Stimulated activated CD4-positive, alpha-beta T cell treated with anti-CD3 and anti-CD28 coated beads, Interleukin-4, amount 100 ng/mL, for 4 hours (primary cell): ENCODE results near the gene CLDND1.
"Not testable (repeated sequence)": the region's sequence is repeated elsewhere in the genome, so short reads cannot be mapped to it uniquely, and the experiment has no call there.

Source experiments
- DNase-seq, 2 experiments: peaks; one replicate each; pipeline ENCODE4 v3.0.0-alpha.2; 2020

The CLDND1 gene

DNA sequence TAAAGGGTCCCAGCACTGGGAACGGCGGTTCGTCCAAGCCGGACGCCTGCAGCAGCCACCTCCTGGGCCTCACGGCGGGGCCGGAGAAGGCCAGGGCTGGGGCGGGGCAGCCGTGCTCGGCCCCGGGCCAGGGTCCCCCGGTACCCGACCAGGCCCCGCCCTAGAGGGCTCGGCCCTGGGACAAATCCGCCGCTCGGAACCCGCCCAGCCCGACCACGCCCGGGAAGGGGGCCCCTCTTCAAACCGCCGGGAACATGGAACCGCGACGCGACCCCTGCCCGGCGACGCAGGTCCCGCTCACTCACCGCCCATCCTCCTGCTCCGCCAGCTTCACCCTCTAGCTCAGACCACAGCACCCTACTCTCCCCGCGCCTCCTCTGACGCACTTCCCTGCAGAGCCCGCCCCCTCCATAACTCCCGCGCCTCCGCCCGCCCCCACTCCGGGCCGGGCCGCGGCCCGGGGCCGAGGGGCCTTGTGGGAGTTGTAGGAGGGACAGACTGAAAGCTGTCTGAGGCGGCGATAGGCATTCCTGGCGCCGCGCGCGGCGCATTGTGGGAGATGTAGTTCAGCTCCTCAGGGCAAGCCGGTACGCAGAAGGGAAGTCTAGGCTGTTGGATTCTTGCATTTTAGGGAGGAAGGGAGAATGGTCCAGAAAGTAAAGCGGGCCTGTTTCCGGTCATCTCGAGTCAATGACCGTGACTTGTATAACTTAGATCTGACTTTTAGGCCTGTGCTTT lies at the start of gene CLDND1:
TSS of gene CLDND1 (minus strand) at position 359 of the 738 bp plus-strand sequence. CDS start 1,478 bp downstream, outside the sequence.
- peak; percentile 93 to 96 for DNase-seq

DNA sequence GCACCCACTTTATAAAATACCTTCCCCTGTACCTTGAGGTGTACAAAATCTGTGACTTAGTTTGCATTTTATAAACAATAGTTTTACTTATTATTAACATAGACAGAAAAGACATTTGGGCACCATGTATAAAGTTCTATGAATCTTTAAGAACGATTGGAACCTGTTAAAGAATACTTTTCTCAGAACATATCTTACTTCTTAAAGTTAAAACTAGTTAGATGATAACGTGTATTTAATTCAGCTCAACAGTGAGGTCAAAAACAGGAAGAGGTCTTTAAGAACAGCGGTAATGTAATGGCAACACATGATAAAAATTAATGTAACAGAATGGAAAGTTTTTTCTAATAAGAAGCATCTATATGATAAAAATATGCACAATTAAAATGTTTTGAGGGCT lies 45.7 kb upstream of the CLDND1 start:
- DNase-seq: no peak

DNA sequence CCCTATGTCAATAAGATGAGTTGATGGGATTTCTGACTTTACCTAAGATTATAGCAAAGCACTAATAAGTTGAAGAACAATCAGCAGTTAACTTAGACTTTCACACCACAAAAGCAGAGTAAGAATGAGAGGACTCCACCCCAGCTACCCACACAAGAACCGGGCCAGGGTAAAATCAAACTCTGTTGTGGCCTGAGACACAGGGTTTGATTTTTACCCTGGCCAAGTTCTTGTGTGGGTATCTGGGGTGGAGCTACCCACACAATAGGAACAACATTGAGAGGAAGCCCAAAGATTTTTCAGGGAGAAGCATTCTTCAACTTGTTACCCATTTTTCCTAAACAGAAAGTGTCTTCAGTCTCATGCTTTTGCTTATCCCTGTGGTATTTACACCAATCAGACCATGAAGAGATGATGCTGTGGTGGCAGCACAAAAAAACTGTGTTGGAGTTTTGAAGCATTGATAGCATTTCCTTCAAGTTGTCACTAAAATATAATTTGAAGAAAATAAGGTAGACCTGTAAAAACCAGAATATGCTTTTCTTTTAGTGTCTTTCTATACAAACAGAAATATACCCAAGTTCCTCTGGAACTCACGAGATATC lies 45.1 kb upstream of the CLDND1 start:
- DNase-seq: no peak

DNA sequence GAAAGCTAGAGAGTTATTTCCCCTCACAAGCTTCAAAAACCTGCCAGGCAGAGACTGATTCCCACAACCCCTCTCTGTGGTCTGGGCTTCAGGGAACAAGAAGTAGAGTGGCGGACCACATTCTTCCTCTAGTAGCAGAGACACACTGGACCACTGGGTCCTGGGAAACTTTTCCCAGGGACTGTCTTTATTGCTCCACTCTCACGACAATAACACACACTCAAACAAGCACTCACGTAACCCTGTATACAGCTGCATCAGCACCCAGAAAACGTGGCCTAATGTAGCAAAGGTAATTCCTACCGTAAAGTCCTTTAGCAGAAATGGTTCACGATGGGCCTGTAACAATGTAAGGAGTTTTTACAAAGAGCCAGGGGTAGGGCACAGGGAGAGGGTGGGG lies 43.1 kb upstream of the CLDND1 start:
- DNase-seq: no peak

DNA sequence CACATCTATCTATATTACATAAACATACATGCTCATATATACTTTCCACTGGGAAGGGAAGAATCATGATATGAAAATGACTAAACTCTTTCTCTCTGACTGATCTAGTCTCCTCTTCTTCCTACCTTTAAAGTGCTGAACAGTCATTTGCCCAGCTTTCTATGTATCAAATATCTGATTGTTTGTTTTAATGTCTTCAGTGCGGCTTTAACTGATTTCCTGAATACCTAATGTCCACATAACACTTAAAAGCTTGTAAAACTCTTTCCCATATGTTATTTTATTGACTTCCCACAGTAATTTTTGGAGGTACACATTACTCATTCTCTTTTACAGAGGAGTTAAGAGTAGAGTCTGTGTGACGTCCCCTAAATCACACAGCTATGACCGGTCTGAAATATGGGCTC lies 42.5 kb upstream of the CLDND1 start:
- no peak for DNase-seq

DNA sequence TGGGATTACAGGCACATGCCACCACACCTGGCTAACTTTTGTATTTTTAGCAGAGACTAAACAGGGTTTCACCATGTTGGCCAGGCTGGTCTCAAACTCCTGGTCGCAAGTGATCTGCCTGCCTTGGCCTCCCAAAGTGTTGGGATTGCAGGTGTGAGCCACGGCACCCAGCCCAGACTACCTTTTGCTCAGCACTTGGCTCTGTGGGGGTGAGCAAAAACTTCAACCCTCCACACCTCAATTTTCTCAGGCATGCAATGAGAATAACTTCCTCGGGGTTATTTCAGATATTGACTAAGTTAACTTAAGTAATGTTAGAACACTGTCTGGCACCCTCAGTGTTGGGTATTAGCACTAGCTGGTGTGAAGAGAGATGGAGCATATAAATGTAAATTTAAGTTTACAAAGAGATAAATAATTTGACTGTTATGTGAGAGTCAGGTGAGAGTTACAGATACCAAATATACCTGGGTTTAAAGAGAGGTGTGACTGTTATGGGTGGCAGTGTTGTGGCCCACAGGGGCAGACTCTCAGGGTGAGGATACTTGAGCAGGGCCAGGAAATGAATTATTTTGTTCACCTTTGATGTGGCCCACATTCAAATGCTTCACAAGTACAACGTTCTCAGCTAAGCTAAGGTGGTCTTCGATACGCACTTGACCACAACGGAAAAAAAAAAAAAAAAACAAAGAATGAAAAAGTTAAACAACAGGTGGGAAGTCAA lies 41.7 kb upstream of the CLDND1 start:
- DNase-seq: no peak

DNA sequence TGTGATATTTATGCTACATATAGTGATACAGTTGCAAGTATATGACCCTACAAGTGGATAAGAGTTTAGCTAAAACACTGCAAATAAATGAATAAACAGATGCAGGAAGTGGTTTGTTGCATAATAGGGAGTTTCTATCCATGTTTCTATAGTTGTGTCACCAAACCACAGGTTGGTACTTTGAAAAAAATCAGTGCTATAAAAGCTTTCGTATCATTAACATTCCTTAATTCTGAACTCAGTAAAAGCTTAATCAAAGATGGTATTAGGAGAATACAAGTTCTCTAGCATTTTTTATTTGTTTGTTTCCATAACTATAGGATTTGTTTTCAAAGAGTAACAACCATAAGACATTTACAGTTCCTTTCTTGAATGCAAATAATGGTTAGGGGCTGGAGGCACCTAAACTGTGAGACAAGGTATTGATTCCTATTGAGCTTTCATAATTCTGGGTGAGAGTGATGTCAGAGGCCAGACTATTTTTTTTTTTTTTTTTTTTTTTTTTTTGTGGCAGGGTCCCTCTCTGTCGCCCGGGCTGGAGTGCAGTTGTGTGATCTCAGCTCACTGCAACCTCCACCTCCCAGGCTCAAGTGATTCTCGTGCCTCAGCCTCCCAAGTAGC lies 41.1 kb upstream of the CLDND1 start:
- DNase-seq: no peak

DNA sequence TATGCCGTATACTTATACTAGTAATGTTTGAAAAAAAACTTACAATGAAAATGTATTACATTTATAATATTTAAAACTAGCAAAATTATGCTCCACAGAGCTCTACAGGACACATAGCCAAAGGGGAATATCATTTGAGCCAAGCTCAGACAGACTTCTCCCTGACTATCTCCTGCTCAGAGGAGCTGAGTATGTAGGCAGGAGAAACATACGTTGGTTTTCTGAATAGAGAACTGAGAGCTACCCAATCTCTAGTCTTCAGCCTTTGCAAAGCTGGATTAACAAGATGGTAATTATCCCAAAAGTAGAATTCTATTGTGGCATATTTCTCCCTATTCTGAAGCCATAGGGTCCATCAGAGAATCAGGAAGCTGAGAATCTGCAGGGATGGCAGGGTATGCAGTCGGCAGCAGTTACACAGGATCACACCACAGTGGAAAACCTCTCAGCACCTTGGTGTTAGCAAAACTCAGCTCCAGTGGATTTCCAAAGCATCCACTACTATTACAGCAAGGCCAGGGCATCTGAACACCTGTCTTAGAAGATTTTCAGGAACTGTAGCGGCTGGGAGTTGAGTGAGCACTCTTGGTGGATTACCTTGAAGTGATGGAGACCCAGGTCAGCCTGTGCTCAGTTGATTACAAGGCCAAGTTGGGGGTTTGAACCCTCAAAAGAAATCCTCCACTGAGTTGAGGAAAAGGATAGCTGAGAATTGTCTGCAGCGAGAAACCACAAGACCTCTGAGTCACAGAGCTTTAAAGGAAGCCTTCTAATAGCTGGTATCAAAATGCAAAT lies 39.2 kb upstream of the CLDND1 start:
- no peak for DNase-seq

DNA sequence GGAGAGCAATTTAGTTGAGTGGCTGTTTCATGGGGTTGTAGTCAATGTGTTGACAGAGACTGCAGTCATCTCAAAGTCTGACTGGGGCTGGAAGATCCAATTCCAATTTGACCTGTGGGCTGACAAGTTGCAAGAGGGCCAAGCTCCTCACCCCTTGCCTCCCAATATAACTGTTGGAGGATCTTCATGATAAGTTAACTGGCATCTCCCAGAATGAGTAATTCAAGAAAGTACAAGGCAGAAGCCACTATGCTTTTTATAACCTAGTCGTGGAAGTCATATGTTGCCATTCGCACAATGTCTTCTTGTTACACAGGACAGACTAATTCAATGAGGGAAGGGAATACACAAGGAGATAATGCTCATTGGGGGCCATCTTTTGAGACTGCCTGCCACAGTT lies 38.2 kb upstream of the CLDND1 start:
- DNase-seq: no peak

DNA sequence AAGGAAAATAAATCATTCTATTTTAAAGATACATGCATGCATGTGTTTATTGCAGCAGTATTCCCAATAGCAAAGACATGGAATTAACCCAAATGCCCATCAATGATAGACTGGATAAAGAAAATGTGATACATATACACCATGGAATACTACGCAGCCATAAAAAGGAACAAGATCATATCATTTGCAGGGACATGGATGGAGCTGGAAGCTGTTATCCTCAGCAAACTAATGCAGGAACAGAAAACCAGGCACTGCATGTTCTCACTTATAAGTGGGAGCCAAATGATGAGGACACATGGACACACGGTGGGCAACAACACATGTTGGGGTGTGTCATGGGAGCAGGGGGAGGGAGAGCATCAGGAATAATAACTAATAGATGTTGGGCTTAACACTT lies 37.1 kb upstream of the CLDND1 start:
- not testable (repeated sequence) for DNase-seq

DNA sequence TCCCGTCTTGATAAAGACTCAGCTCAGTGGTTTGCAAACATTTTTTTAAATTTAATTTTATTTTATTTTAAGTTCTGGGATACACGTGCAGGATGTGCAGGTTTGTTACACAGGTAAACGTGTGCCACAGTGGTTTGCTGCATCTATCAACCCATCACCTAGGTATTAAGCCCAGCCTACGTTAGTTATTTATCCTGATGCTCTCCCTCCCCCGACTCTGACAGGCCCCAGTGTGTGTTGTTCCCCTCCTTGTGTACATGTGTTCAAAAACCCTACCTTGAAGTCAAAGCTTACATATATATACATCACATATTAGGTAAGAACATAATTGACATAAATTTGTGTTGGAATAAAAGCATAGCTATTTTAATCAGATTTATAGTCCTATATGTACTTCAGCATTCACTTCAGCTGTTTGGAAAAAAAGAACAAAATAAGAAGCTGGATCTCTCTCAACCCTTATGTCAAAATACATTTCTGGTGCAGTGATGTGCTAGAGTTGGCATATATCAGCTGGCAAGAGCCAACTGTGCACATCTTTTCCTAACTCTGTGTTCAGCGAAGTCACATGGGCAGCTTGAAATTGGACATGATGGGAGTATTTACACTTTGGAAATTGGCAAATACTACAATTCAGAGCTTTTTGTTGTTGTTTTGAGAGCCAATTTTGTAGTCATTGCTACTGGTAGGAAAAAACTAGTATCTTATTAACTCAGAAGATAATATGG lies 35.6 kb upstream of the CLDND1 start:
- DNase-seq: no peak

DNA sequence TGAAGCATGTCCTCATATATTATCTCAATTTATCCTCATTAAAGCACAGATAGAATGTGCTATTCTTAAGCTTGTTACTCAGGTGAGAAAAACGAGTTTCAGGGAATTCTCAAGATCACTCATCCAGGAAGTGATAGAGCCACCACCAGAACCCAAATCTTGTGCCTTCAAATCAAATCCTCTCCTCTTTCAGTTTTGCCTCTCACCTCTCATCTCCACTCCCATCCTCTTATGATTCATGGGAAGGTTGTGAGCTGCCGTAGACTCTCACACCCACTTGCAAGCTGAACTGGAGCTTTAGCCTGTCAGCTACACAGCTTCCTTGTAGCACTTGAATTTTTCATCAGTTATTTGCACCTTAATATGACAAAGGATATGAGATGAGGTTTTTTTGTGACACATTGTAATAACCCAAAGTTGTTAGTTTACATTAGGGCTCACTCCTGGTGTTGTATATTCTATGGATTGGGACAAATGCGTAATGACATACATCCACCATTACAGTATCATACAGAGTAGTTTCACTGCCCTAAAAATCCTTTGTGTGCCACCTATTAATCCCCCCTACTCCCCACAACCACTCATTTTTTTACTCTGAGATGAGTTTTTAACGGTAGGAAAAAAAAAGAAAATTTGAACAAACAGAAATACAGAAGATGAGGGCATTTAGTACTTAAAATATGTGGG lies 34.8 kb upstream of the CLDND1 start:
- DNase-seq: peak; percentile 21 to 65

DNA sequence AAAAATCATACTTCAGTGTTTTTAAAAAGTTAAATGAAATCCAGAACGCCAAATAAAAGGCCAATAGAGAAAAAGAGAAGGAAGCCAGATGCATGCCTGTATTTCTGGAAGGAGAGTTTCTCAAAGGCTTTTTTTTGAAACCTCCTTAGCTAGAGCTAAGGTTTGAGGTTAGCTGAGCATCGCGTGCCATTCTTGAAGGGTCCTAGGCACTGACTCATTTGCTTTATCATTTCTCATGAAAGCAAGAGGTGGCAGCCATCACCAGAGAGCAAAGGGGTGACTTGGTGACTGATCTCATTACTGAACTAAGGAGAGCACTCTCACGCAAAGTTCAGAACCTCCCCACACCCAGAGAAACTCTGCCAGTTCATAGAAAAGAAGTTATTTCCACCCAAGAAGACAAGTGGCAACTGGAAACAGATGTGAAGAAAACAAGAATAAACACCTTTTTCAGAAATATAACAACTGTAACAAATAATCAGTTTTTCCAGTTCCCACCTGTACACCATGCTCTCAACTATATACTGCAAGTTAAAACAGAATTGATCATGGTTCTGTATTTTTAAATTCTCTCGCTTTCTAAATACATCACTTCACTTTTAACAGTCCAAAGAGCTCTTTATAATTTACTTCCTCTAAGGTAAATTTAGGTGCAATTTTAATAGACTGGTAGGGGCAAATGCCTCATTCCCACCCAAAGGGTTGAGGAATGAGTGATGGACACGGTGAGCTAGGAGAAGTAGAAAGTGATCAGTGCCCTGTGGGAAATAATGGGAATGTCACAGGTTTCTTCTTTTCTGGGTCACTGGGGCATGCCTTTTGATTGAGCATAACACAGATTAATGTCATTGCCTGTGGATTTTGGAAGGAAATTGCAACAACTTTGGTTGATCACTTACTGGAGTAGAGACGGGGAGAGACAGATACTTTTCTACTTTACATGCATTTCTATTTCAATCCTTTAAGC lies 33.7 kb upstream of the CLDND1 start:
- DNase-seq: peak; percentile 48 to 80

DNA sequence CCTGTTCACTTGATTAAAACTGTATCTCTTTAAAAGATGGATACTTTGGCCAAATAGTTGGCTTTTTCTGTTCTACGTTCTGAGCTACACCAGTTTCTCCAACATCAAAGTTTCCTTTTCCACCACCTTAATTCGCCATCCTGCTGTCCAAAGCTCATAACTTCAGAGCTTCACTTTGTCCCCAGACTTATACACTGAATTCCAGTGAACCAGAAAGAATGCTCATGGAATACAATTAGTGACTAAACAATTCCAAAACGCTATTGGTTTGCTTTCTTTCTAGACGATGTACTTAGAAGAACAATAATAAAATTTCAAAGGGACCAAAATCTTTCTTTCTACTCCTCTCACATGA lies 32.3 kb upstream of the CLDND1 start:
- no peak for DNase-seq

DNA sequence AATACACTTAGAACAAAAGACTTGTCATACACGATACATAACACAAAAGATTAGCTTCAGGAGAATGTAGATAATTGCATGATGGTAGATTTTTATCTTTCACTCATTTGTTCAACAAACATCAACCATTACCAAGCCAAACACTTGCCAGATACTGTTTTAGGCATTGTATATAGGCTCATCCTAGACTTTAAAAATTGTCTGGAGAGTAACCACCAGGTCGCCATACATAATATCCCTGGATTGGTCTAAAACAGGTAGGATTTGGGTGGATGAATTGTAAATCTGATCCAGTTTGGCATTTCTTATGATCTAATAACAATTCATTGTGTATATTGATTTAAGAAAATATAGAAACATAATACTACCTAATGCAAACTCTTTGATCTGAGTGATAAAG lies 31.9 kb upstream of the CLDND1 start:
- no peak for DNase-seq

DNA sequence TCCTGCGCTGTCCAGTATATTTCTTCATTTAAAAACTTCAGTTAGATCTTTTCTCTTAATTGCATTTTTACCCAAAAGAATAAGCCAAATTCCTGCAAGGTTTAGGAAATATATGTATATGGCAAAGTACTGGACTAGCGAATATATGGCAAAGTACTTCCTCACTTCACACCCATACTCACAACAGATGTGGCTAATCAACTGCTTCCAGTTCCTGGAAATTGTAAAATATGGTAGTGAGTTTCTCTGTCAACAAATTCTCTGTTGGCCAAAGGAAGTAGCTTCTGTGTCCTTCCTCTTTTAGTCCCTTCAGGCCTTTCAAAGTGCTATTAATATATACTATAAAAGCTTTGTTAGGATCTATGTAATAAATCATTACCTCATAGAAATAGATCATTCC lies 31.1 kb upstream of the CLDND1 start:
- DNase-seq: no peak

DNA sequence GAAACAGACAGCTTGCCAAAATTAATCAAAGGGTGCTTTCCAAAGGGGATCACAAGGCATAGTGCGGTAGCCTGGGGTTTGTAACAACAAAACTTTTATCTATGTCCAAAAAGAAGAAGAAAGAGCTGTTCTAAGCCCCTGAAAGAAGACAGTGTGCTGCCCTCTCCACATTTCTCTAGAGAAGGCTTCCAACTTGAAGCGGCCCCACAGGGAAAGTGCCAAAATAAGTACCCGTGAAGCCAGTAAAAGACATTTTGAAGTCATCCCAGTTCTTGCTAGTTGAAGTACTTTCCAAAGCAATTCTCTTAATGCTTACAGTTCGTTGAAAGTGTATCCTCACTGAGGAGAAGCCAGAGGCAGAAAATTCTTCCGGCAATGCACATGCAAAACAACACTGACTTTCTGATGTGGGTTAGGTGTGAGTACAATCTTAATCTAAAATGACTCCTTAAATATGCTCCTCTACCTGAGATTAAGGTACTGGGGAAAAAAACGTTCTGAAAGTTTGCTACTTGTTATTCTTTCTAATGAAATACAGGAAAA lies 30.4 kb upstream of the CLDND1 start:
- DNase-seq: no peak

DNA sequence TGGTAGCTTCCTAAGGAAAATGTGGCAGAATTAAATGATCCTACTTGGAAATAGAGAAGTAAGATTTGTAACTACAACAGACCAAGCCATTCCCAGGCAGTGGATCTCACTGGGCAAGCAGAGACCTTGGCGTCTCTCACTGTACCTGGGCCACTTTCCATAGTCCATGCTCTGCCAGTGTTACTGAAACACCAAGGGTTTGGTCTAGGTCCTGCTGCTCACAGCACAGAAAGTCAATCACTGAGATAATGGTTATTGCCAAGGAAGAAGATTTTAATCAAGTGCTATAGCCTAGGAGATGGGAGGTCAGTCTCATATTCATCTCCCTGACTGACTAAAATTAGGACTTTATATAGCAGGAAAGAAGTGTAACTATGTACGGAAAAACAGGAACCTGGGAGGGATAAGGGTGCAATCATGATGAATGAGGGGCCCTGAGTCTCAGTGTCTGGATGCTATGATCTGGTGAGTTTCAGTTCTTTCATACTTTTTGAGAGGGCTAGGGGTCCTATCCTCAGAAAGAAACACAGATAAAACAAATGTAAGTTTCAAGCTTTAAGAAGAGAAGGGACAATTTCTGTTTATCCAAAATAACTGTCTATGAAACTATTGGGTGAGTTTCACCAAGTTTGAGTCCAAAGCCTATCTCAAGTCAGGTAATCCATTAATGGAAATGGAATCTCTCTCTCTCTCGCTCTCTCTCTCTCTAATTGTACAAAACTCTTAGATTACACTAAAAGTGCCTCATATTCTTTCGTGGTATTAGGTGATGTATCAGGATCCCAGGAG lies 29.7 kb upstream of the CLDND1 start:
- no peak for DNase-seq

DNA sequence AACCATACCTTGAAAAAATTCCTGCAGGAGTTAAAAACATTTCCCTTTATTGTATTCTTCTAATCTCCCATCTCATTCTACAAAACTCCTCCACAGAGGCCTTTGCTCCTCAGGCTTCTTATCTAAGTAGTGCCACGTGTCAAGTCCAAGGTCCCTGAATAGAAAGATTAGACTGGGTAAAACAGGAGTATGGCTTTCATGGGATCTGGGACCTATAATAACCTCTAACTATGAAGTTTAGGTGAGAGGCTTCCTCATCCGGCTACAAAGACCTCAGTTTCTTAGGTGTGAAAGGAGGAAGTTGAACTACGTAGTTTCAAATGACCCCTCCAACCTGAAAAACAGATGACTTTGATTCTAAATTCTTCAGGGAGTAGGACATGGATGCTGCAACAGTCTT lies 29.1 kb upstream of the CLDND1 start:
- no peak for DNase-seq
